ENCODE measurements around the gene DGKB.

The DGKB gene

GRCh38 chr7:14260011-14260410, 642.5 kb downstream of the DGKB start:
- no peak overlapping the region for H3K4me3 ChIP-seq (ENCODE audit: low read depth, low read length)
- TF ChIP-seq, protein P1, sequence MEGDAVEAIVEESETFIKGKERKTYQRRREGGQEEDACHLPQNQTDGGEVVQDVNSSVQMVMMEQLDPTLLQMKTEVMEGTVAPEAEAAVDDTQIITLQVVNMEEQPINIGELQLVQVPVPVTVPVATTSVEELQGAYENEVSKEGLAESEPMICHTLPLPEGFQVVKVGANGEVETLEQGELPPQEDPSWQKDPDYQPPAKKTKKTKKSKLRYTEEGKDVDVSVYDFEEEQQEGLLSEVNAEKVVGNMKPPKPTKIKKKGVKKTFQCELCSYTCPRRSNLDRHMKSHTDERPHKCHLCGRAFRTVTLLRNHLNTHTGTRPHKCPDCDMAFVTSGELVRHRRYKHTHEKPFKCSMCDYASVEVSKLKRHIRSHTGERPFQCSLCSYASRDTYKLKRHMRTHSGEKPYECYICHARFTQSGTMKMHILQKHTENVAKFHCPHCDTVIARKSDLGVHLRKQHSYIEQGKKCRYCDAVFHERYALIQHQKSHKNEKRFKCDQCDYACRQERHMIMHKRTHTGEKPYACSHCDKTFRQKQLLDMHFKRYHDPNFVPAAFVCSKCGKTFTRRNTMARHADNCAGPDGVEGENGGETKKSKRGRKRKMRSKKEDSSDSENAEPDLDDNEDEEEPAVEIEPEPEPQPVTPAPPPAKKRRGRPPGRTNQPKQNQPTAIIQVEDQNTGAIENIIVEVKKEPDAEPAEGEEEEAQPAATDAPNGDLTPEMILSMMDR (IDR thresholded peaks at IDR 0.05; ENCODE audit: insufficient read depth, low read depth, low read length, missing control alignments): no peak
- no peak for DNase-seq (ENCODE audit: low read depth)

- H3K4me3 ChIP-seq (ENCODE audit: low read depth, low read length): no peak overlapping the region
- no peak for DNase-seq (ENCODE audit: low read depth)
- TF ChIP-seq, protein P1 (IDR thresholded peaks at IDR 0.05; ENCODE audit: insufficient read depth, low read depth, low read length, missing control alignments): no peak
These were observed 643.7 kb downstream of the DGKB start for GRCh38 chr7:14258861-14259260.

DNA sequence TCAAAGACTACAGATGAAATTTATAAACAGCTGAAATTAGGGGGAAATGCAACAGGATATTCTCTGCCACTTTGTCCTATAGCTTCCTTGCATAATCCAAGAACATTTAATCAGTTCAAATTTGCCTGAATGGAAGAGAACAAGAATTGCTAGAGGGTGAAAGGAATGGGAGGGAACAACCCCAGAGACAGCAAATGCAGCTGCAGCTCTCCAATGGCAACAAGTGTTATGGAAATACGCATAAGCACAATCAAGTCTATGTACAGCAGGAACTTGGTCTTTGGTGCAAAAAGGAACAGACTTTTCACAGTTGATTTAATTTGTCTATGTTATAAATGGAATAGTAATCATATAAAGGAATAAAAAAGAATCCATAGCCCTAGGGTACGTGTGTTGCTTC, 644.1 kb downstream of the DGKB start:
- no peak for DNase-seq (ENCODE audit: low read depth)
- TF ChIP-seq, protein P1 (IDR thresholded peaks at IDR 0.05; ENCODE audit: insufficient read depth, low read depth, low read length, missing control alignments): no peak
- no peak overlapping the region for H3K4me3 ChIP-seq (ENCODE audit: low read depth, low read length)

DNA sequence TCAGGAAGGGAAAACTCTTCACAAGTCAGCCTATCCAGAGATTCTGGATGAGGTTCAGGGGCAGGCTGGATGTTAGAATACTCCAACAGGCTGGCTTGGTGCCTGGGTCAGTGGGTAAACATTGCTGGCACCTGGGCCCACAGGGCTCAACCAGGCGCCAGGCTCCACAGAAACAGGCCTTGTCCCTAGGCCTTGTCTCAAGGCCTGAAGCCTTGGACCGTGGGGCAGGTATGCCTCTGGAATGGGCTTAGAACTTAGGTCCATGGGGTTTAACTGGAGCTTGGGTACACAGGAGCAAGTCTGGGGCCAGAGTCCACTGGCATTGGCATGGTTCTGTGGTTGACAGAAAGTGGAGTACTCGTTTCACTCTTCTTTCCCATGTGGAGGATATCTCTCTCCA, 650.1 kb downstream of the DGKB start:
- H3K4me3 ChIP-seq (ENCODE audit: low read depth, low read length): no peak overlapping the region
- TF ChIP-seq, protein P1 (IDR thresholded peaks at IDR 0.05; ENCODE audit: insufficient read depth, low read depth, low read length, missing control alignments): no peak
- no peak for DNase-seq (ENCODE audit: low read depth)

DNA sequence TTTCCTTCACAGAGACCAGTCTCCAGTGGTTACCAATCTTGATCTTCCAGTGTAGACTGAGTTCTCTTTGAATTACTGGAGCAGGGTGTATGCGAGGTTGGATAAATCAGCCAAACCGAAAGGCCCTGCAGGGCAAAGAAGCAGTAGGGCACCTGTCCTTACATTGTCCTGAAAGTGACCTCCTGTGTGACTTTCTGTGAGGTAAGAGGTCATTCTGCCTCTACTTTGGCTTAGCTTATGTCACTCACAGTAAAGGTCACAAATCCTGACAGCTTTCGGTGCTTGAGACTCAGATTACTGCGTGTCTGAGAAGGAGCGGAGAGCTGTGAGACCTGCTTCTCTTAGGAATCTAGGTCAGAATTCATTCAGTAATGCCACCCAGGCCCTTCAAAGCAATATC, 660.4 kb downstream of the DGKB start:
- DNase-seq (ENCODE audit: low read depth): no peak
- no peak overlapping the region for H3K4me3 ChIP-seq (ENCODE audit: low read depth, low read length)
- TF ChIP-seq, protein P1 (IDR thresholded peaks at IDR 0.05; ENCODE audit: insufficient read depth, low read depth, low read length, missing control alignments): no peak

DNA sequence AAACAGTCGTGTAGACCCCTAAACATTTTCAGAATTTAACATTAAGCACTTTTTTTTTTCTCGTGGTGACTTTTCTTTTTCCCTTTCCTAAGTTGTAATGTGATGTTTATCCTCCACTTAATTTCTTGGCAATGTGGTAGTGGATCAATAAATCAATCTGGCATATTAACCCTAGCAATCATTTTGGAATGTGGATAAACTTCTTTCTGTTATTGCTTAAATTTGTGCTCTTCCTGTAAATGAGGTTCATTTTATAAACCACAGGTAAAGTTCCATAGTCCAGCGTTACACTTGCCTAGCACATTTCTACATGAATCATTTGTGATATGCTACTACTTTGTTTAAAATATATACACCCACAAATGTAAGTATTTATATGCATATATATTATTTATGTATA, 665.7 kb downstream of the DGKB start:
- DNase-seq (ENCODE audit: low read depth): no peak
- H3K4me3 ChIP-seq (ENCODE audit: low read depth, low read length): no peak overlapping the region
- TF ChIP-seq, protein P1 (IDR thresholded peaks at IDR 0.05; ENCODE audit: insufficient read depth, low read depth, low read length, missing control alignments): no peak

DNA sequence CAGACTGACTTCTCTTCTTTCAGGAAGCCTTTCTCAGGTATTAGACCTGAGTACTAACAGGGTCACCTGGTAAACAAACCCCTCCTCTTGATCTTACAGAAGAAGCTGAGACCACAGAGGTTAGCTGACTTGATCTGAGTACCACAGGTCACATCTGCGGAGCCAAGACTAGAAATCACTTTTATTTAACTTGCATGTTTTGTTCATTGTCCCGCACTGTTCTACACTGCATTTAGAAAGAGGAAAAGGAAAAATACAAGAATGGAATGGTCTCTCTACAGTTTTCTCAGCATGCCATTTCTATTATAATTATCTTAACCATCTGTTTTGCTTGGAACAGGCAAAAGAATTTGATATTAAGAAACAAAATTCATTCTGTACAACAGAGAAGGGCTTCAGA, 667.5 kb downstream of the DGKB start:
- no peak overlapping the region for H3K4me3 ChIP-seq (ENCODE audit: low read depth, low read length)
- TF ChIP-seq, protein P1 (IDR thresholded peaks at IDR 0.05; ENCODE audit: insufficient read depth, low read depth, low read length, missing control alignments): no peak
- no peak for DNase-seq (ENCODE audit: low read depth)
